B cell (primary cell): Measurements from ENCODE around the gene KIF4A. TPM values are rescaled to one million over a fixed set of nuclear protein-coding genes. Genes with fewer than 3 reads are reported as not detected.

Experiments used
- ATAC-seq: fragments of 200-7000 bp; cut with Tn5 transposase; one replicate; pipeline ENCODE4 v1.10.0; 2021; ENCODE audit warnings: low read depth, mild to moderate bottlenecking, moderate number of reproducible peaks, moderate library complexity
- CTCF ChIA-PET: fragments of 350-600 bp; sonication (Branson Sonifier 250); formaldehyde crosslinking; loops from one replicate; lab custom pipeline; 2021; ENCODE audit warnings: antibody characterized with exemption, inconsistent platforms; lab: Charles Lee
- POLR2A ChIA-PET: fragments of 350-600 bp; sonication (Branson Sonifier 250); formaldehyde crosslinking; loops from one replicate; lab custom pipeline; 2021; ENCODE audit warnings: antibody characterized with exemption; lab: Charles Lee
- DNase-seq: peaks from one replicate; pipeline ENCODE4 v3.0.0; 2013
- H2AFZ ChIP-seq: 2 replicates; pipeline ENCODE4 v1.6.1; 2012; ENCODE audit warnings: mild to moderate bottlenecking, low read depth, low read length; ENCODE audit not compliant: insufficient read depth, poor library complexity, severe bottlenecking
- H3K27ac ChIP-seq, 2 donors: 1 replicate in 1 of 2; 2 replicates in 1 of 2; pipeline ENCODE4 v1.5.1; 2012 to 2013; ENCODE audit warnings: low read length in 2 of 2, mild to moderate bottlenecking in 2 of 2, moderate library complexity in 1 of 2
- H3K27me3 ChIP-seq, 4 experiments: fragments of 200-600 bp in 1 of 4; sonication (generic) in 1 of 4; replicated peaks in 1 of 4; 1 replicate in 2 of 4; 2 replicates in 2 of 4; pipeline versions ENCODE4 v1.6.1 to v1.7.0; 2013 to 2016; ENCODE audit warnings: low read length in 3 of 4, mild to moderate bottlenecking in 2 of 4, mixed read lengths in 1 of 4, moderate library complexity in 1 of 4; ENCODE audit not compliant: insufficient read depth in 4 of 4, control insufficient read depth in 3 of 4; ENCODE audit errors: control extremely low read depth in 1 of 4
- H3K36me3 ChIP-seq, 2 experiments: replicated peaks in 1 of 2; 1 replicate in 1 of 2; 2 replicates in 1 of 2; pipeline versions ENCODE4 v1.6.1 to v1.7.1; 2013; ENCODE audit warnings: low read length in 1 of 2; ENCODE audit not compliant: insufficient read depth in 2 of 2, control insufficient read depth in 1 of 2; ENCODE audit errors: control extremely low read depth in 1 of 2, extremely low read depth in 1 of 2
- H3K4me1 ChIP-seq, 2 donors: fragments of 200-600 bp in 1 of 2; sonication (generic) in 1 of 2; 1 replicate in 1 of 2; 2 replicates in 1 of 2; pipeline versions ENCODE4 v1.5.1 to v1.6.1; 2013 to 2017; ENCODE audit warnings: low read length in 2 of 2; ENCODE audit not compliant: control insufficient read depth in 2 of 2, insufficient read depth in 2 of 2
- H3K4me2 ChIP-seq: replicated peaks from 2 replicates; pipeline ENCODE3; 2012; ENCODE audit warnings: mild to moderate bottlenecking, low read depth, low read length; ENCODE audit not compliant: poor library complexity, severe bottlenecking
- H3K4me3 ChIP-seq, 5 experiments: fragments of 200-600 bp in 1 of 5; sonication (generic) in 1 of 5; 1 replicate in 3 of 5; 2 replicates in 2 of 5; pipeline versions ENCODE4 v1.5.1 to v1.7.0; 2011 to 2016; ENCODE audit warnings: low read length in 4 of 5, mild to moderate bottlenecking in 4 of 5, low read depth in 2 of 5, control low read depth in 1 of 5, moderate library complexity in 1 of 5; ENCODE audit not compliant: insufficient read depth in 1 of 5; ENCODE audit errors: control extremely low read depth in 1 of 5, extremely low read depth in 1 of 5
- H3K79me2 ChIP-seq: fragments of 200-600 bp; sonication (generic); one replicate; pipeline ENCODE4 v1.6.0; 2016; ENCODE audit warnings: low read length; ENCODE audit not compliant: control insufficient read depth, insufficient read depth
- H3K9ac ChIP-seq: fragments of 200-600 bp; sonication (generic); 2 replicates; pipeline ENCODE4 v1.6.1; 2017; ENCODE audit warnings: mild to moderate bottlenecking, low read length, moderate library complexity
- H3K9me3 ChIP-seq, 3 donors: one replicate each; pipeline versions ENCODE4 v1.6.1 to v1.7.1; 2013; ENCODE audit warnings: low read length in 2 of 3; ENCODE audit not compliant: control insufficient read depth in 2 of 3, insufficient read depth in 1 of 3; ENCODE audit errors: control extremely low read depth in 1 of 3
- H4K20me1 ChIP-seq: 2 replicates; pipeline ENCODE4 v1.6.0; 2012; ENCODE audit warnings: mild to moderate bottlenecking, low read length; ENCODE audit not compliant: insufficient read depth, control insufficient read depth, poor library complexity, severe bottlenecking
- H3K27ac Mint-ChIP-seq: one replicate; pipeline ENCODE4 v1.8.0; 2021; ENCODE audit warnings: mixed read lengths
- H3K27me3 Mint-ChIP-seq: one replicate; pipeline ENCODE4 v1.8.0; 2021; ENCODE audit warnings: mixed read lengths
- H3K4me1 Mint-ChIP-seq: one replicate; pipeline ENCODE4 v1.8.0; 2021; ENCODE audit warnings: mixed read lengths
- H3K4me3 Mint-ChIP-seq: one replicate; pipeline ENCODE4 v1.8.0; 2021; ENCODE audit warnings: mixed read lengths
- H3K9me3 Mint-ChIP-seq: one replicate; pipeline ENCODE4 v1.8.0; 2022; ENCODE audit warnings: mixed read lengths; ENCODE audit not compliant: insufficient read depth
- CTCF ChIP-seq: fragments of 200-600 bp; IDR thresholded peaks from one replicate; pipeline ENCODE4 v1.8.0; 2022; ENCODE audit warnings: antibody characterized with exemption, mild to moderate bottlenecking
- EZH2 ChIP-seq: IDR thresholded peaks from 2 replicates; pipeline ENCODE4 v1.6.1; 2012; ENCODE audit warnings: borderline replicate concordance, low read depth, mild to moderate bottlenecking, moderate library complexity, low read length; ENCODE audit not compliant: insufficient read depth, poor library complexity, severe bottlenecking
- WGBS: methylation state at CpG from one replicate; pipeline ENCODE4 v1.1.5; 2013; ENCODE audit warnings: missing lambda C conversion rate; ENCODE audit not compliant: insufficient coverage; 5-methylcytosine and 5-hydroxymethylcytosine counted together
- intact Hi-C: fragments of 100-400 bp; cut with micrococcal nuclease; formaldehyde crosslinking; loops from one replicate; pipeline ENCODE4 v1.10.0; 2022
- polyA plus RNA-seq: library from polyadenylated mRNA; depleted of rRNA; stranded (reverse); fragments of >200 nt; gene quantifications from 2 replicates; pipeline ENCODE4 v1.2.3, GENCODE V29; 2012
- total RNA-seq, 2 donors: library from RNA; stranded (reverse); fragments of 120-200 nt in 1 of 2; gene quantifications; 1 replicate in 1 of 2; 2 replicates in 1 of 2; pipeline versions ENCODE4 v1.2.3 to v1.2.4, GENCODE V29; 2013 to 2022

KIF4A gene
- total and polyA plus RNA-seq, 2 donors (not counting 1 experiment from before 2014, with no cell fraction given) = 0.06 to 0.07 TPM

- Histone ChIP-seq H3K4me2 (no peak overlapping the region), H4K20me1 (no peaks in the 10 kb centered on the region), H3K9ac (no peak overlapping the region), H3K27me3 (no peaks in the 10 kb centered on the region), H3K79me2 (no peaks in the 10 kb centered on the region), H3K4me3 (no peak overlapping the region), H3K36me3 (no peaks in the 10 kb centered on the region), H3K4me1 (peaks cover 4 to 5% of the 10 kb centered on the region in 2 donors), H3K9me3 (no peaks in the 10 kb centered on the region), H3K27ac (no peak overlapping the region), H2AFZ (no peak overlapping the region)
- ATAC-seq (no peak), DNase-seq (no peak)
- Mint-ChIP-seq H3K4me3 (no peak overlapping the region), H3K27me3 (no peaks in the 10 kb centered on the region), H3K9me3 (peaks cover 2% of the 10 kb centered on the region), H3K4me1 (peaks cover 4% of the 10 kb centered on the region), H3K27ac (no peak overlapping the region)
- ChIA-PET POLR2A (no interaction called here), CTCF (no interaction called here)
- TF ChIP-seq EZH2 (no peak), CTCF (no peak)
- intact Hi-C loops = no loop called here
- no CpG with 5 or more reads among the region's 2 CpGs for WGBS
These were observed 112.8 kb downstream of the KIF4A start for GRCh38 chrX:70402721-70403120.

GRCh38 chrX:70405003-70405402 lies 115.1 kb downstream of the KIF4A start:
- POLR2A ChIA-PET = no interaction called here
- Mint-ChIP-seq H3K4me1 (no peaks in the 10 kb centered on the region), H3K27me3 (no peaks in the 10 kb centered on the region), H3K9me3 (peaks cover 2% of the 10 kb centered on the region), H3K27ac (no peak overlapping the region), H3K4me3 (no peak overlapping the region)
- no peaks in the 10 kb centered on the region for H3K9me3 ChIP-seq
- no peaks in the 10 kb centered on the region for H3K27me3 ChIP-seq
- no CpG with 5 or more reads among the region's 1 CpG for WGBS
- H3K4me1 ChIP-seq = no peaks in the 10 kb centered on the region
- no peak overlapping the region for H3K4me2 ChIP-seq
- intact Hi-C loops = no loop called here
- no peak overlapping the region for H3K4me3 ChIP-seq
- no peaks in the 10 kb centered on the region for H4K20me1 ChIP-seq
- no peak overlapping the region for H2AFZ ChIP-seq
- H3K36me3 ChIP-seq = no peaks in the 10 kb centered on the region
- H3K9ac ChIP-seq = no peak overlapping the region
- no peaks in the 10 kb centered on the region for H3K79me2 ChIP-seq
- H3K27ac ChIP-seq = no peak overlapping the region
- ATAC-seq (no peak), DNase-seq (no peak)
- TF ChIP-seq CTCF (no peak), EZH2 (no peak)
- CTCF ChIA-PET = no interaction called here
